ENCODE measurements around the gene HAPLN2.
"Not testable (repeated sequence)": the region's sequence is repeated elsewhere in the genome, so short reads cannot be mapped to it uniquely, and the experiment has no call there.

Gene HAPLN2

DNA sequence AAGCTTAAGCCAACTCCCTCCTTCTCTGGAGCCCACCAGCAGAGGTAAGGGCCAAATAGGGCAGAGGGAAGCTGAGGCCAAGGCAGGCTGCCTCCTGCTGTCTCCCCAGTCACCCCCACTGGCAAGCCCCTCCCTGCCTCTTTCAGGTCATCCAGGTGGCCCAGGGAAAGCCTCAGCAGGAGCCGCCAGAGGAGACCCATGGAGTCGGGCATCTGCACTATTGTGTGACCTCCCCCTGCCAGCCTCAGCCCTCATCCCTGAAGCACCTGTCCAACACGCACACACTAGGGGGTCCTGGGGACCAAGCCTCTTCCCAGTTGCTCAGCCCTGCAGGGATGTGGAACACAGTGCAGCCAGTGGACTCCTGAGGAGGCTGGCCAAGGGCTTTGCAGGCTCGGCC lies 32.9 kb upstream of the HAPLN2 start:
- no peak for TF ChIP-seq POLR2A (IDR thresholded peaks at IDR 0.05; ENCODE audit: low read depth, low read length)
- DNase-seq (ENCODE audit: insufficient read length, low spot score), result no peak
- FAIRE-seq, result no peak

DNA sequence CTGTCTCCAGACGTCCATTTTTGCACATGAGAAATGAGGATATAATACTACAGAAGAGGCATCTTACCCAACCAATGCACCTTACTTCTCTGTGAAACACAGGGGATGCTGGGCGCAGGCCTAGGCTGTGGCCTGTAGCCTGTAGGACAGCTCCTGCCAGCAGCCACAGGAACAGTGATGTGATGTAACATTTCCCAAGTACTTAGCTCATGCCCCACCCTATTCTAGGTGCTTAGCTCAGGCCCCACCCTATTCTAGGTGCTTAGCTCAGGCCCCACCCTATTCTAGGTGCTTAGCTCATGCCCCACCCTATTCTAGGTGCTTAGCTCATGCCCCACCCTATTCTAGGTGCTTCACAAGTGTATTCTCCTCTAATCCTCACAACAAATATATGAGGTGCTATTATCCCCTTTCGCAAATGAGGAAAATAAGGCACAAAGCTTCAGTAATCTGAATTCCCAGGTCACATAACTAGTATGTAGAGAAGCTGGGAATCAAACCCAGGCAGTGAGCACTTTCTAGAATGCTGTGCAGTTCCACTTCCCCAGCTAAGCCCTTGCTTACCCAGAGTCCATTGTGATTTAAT lies 32.2 kb upstream of the HAPLN2 start:
- TF ChIP-seq POLR2A (IDR thresholded peaks at IDR 0.05; ENCODE audit: low read depth, low read length), result no peak
- no peak for DNase-seq (ENCODE audit: insufficient read length, low spot score)
- FAIRE-seq, result no peak

DNA sequence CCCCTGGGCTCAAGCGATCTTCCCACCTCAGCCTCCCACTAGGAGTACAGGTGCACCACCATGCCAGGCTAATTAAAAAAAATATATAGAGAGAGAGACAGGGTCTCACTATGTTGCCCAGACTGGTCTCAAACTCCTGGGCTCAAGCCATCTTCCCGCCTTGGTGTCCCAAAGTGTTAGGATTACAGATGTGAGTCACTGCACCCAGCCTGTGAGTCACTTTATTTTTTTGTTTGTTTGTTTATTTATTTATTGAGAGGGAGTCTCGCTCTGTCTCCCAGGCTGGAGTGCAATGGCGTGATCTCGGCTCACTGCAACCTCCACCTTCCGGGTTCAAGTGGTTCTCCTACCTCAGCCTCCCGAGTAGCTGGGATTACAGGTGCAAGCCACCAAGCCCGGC lies 31.3 kb upstream of the HAPLN2 start:
- not testable (repeated sequence) for DNase-seq (ENCODE audit: insufficient read length, low spot score); FAIRE-seq

DNA sequence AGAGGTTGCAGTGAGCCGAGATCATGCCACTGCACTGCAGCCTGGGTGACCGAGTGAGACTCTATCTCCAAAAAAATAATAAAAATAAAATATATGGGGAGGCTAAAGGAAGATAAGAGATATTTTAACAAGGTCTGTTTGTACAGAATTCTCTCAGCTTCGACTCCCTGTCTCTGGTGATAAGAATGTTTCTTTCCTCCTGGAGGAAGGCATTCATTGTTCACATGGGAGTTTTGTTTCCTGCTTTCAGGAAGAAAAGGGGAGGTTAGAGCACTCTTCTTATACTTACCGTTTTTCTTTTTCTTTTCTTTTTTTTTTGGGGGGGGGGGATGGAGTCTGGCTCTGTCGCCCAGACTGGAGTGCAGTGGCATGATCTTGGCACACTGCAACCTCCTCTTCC lies 29.7 kb upstream of the HAPLN2 start:
- no peak for TF ChIP-seq POLR2A (IDR thresholded peaks at IDR 0.05; ENCODE audit: low read depth, low read length)
- no peak for FAIRE-seq
- no peak for DNase-seq (ENCODE audit: insufficient read length, low spot score)

DNA sequence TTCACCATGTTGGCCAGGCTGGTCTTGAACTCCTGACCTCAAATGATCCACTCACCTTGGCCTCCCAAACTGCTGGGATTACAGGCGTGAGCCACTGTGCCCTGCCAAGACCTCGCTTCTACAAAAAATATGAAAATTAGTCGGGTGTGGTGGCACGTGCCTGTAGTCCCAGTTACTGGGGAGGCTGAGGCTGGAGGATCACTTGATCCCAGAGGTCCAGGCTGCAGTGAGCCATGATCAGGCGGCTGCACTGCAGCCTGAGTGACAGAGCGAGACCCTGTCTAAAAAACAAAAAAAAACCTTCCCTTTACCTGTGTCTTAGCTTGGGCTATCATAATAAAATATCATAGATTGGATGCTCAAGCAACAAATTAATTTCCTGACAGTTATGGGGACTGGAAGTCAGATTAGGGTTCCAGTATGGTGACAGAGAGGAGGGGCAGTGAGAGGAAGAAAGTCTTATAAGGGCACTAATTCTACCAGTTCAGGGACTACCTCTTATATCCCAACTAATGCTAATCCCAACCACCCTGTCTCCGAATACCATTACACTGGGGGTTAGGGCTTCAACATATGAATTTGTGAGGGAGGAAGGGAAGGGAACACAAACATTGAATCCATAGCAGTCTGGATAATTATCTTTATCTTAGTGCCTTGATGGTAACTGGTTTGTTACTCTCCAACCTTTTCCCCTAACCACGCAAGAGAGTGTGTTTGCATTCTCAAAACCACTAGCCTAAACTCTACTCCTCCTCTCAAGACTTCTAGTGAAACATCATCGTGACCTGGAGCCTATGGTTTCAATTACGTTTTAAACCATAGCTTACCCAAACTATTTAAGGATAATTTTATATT lies 28.7 kb upstream of the HAPLN2 start:
- FAIRE-seq (no peak), DNase-seq (ENCODE audit: insufficient read length, low spot score) (no peak)
- no peak for TF ChIP-seq POLR2A (IDR thresholded peaks at IDR 0.05; ENCODE audit: low read depth, low read length)

DNA sequence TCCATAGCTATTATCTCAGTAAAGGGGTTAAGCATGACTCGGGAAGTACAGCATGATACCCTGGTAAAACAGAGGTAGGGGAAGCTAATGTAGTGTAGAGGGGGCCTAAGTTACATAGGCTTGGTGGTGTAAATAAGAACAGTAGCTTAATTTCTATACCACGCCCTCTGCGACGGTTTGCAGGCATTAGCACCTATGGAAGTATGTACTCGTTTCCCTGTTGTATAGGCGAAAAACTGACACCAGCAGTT lies 28.1 kb upstream of the HAPLN2 start:
- FAIRE-seq (no peak), DNase-seq (ENCODE audit: insufficient read length, low spot score) (no peak)
- no peak for TF ChIP-seq POLR2A (IDR thresholded peaks at IDR 0.05; ENCODE audit: low read depth, low read length)

DNA sequence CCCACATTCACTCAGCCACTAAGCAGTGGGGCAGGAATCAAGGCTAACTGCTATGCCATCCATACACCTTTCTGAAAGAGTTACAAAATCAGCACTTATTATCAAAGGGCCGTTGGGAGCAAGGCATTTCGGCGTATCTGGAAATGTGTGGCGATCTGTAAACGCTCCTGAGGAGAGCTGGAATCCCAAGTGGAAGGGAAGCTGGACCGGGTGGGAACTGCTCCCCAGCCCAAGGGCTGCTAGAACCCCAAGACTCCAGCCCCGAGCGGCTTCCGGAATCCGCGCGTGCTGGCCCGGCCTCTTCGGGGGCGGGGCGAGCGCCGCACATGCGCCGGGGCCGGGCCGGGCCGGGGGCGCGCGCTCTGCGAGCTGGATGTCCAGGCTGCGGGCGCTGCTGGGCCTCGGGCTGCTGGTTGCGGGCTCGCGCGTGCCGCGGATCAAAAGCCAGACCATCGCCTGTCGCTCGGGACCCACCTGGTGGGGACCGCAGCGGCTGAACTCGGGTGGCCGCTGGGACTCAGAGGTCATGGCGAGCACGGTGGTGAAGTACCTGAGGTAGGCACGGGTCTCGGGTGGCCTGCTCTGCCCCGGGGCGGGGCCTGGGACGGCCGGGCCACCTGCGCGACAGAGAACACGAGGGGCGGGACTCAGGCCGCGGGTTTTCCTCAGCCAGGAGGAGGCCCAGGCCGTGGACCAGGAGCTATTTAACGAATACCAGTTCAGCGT lies 27.6 kb upstream of the HAPLN2 start, which contains the start of gene NAXE:
Gene NAXE (plus strand): TSS at position 345 of the 726 bp plus-strand sequence. CDS start 29 bp downstream, at position 374.
- DNase-seq (ENCODE audit: insufficient read length, low spot score) (peak; percentile 91), FAIRE-seq (no peak)
- TF ChIP-seq POLR2A (IDR thresholded peaks at IDR 0.05; ENCODE audit: low read depth, low read length), result peak; percentile 90

DNA sequence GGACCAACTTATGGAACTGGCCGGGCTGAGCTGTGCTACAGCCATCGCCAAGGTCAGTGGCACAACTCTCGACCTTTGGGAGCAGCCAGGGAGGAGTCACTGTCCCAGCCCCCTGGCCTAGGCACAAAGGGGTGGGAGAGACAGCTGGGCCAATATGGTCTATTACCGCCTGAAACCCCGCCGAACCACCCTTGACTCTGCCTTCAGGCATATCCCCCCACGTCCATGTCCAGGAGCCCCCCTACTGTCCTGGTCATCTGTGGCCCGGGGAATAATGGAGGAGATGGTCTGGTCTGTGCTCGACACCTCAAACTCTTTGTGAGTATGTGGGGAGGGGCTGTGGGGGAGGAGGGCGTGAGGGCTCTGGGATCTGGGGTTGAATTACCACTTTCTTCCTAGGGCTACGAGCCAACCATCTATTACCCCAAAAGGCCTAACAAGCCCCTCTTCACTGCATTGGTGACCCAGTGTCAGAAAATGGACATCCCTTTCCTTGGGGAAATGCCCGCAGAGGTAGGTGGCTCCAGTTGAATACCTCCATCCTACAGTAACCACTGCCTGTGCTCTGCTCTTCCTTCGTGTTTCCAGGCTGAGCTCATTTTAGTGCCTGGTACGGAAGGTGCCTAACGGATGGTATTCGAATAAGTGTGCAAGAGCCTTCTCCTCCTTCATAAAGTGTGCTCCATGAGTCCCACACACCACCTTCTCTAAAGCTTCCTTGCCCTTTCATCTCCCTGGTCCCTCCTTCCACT lies 26.9 kb upstream of the HAPLN2 start:
- DNase-seq (ENCODE audit: insufficient read length, low spot score) (no peak), FAIRE-seq (no peak)
- TF ChIP-seq POLR2A (IDR thresholded peaks at IDR 0.05; ENCODE audit: low read depth, low read length), result no peak

DNA sequence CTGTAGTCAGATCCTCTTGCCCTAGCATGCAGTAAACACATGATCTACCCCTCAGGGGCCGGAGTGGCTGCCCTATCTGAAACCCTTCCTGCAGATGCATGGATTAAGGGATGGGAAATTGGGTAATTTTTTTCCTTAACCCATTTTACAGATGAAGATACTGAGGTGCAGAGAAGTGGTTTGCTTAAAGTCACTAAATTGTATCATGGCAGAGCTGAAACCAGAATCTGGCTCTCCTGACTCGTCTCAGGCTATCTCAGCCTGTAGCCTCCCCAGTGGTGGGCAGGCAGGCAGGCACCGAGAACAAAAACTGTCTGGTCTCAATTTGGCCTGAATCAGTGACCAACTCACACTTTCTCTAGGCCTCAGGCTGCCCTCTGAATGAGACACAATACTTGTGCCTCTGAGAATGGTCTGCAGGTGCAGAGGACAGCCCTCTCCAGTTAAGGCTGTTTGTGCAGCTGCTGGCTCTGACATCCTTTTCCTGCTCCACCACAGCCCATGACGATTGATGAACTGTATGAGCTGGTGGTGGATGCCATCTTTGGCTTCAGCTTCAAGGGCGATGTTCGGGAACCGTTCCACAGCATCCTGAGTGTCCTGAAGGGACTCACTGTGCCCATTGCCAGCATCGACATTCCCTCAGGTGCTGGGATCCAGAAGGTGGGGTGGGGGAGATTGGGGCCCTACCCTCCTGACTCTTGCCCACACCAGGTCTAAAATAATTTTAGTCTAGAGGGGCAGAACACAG lies 26.1 kb upstream of the HAPLN2 start:
- no peak for TF ChIP-seq POLR2A (IDR thresholded peaks at IDR 0.05; ENCODE audit: low read depth, low read length)
- no peak for FAIRE-seq

DNA sequence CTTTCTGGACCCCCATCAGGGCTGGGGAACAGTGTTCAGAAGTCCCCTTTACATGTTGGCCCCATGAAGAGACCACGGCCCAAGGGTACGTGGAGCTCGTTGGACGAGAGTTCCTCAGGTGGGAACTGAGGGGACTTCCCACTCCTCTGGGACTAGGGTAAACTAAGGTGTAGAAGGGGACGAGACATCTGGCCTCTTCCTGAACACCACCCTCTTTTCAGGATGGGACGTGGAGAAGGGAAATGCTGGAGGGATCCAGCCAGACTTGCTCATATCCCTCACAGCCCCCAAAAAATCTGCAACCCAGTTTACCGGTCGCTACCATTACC lies 25.6 kb upstream of the HAPLN2 start:
- TF ChIP-seq POLR2A (IDR thresholded peaks at IDR 0.05; ENCODE audit: low read depth, low read length), result no peak
- DNase-seq (ENCODE audit: insufficient read length, low spot score) (no peak), FAIRE-seq (no peak)

More for the DNA sequence above, 26.1 kb upstream of the HAPLN2 start:
- no peak for DNase-seq (ENCODE audit: insufficient read length, low spot score)

DNA sequence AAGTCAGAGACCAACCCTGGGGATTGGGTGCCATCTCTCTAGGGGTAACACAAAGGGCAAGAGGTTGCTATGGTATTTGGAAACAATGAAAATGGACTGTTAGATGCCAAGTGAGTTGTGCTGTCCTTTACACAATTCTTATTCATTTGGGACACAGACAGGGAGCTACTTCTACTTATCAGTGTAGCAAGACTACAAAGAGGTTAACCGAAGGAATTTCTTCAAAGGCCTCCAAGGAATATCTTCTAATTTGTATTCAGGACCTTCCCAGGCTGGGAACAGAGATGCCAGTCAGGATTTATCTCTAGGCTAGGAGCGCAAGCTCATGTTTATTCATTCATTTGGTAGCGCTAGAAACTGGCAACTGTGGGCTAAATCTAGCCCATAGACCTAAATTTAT lies 25.0 kb upstream of the HAPLN2 start:
- no peak for DNase-seq (ENCODE audit: insufficient read length, low spot score)
- FAIRE-seq, result no peak
- TF ChIP-seq POLR2A (IDR thresholded peaks at IDR 0.05; ENCODE audit: low read depth, low read length), result no peak

DNA sequence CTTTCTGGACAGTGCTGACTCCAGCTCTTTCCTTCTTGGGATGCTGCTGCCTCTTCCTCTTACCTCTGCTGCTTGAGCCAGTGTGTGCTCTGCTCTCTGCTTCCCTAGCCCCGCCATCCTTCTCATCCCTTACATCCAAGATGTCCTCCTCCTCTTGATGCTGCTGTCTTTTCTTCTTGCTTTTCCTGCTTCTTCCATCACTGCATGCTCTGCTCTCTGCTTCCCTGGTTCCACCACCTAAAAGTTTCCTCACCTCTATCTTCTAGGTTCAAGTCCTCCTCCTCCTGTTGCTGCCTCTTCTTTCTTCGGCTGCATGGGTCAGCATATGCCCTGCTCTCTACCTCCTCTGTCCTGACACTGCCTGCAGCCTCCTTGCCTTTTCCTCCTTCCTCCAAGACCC lies 24.2 kb upstream of the HAPLN2 start:
- DNase-seq (ENCODE audit: insufficient read length, low spot score) (no peak), FAIRE-seq (no peak)
- TF ChIP-seq POLR2A (IDR thresholded peaks at IDR 0.05; ENCODE audit: low read depth, low read length), result no peak

DNA sequence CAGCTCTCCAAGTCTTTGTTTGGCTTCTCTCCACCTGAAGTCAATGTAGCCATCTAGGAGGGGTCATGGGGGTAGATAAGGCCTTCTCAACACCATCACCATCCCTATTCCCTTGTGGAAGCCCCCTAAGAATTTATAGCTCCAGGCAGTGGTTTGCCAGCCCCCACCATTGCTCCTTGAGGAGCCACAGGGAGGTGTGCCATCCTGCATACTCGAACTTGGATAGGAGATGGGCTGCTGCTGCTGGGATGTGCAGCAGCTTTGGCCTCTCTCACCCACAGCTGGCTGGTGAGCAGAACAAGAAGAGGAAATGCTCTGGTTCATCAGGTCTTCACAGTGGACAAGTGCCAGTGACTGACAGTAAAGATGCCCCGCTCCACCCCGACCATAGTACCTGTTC lies 22.8 kb upstream of the HAPLN2 start:
- no peak for FAIRE-seq

DNA sequence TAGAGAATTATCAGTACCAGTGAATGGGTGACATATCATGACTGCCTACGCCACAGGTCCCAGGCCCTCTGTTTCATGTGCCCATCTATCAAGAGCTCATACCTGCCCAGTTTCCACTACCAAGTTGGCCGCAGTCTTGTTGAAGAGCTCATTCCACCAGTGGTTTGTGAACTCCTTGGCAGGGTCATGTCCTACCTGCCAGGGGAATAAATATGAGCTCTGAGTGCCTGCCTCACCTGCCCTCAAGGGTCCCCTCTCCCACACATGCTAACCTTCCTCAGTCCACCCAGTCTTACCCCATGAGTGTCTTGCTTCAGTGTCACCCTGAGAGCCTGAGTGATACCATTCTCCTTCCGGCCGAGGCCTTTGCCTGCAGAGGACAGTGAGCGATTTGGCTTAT lies 21.1 kb upstream of the HAPLN2 start:
- FAIRE-seq, result no peak
- TF ChIP-seq POLR2A (IDR thresholded peaks at IDR 0.05; ENCODE audit: low read depth, low read length), result no peak
- no peak for DNase-seq (ENCODE audit: insufficient read length, low spot score)

More for the DNA sequence above, 22.8 kb upstream of the HAPLN2 start:
- no peak for DNase-seq (ENCODE audit: insufficient read length, low spot score)
- no peak for TF ChIP-seq POLR2A (IDR thresholded peaks at IDR 0.05; ENCODE audit: low read depth, low read length)
